NCI-H345 treated with DMSO at 0.1 percent for 48 hours (cell line): Measurements from ENCODE around the gene CDK18.
A peak's percentile ranks its signal among the peaks of the same experiment; 100 is the strongest.
"Not testable (repeated sequence)": the region's sequence is repeated elsewhere in the genome, so short reads cannot be mapped to it uniquely, and the experiment has no call there.

Experiments used
- DNase-seq: peaks from one replicate; lab custom pipeline; 2025; ENCODE audit not compliant: unreplicated experiment; lab: John Stamatoyannopoulos, UW

Gene CDK18

DNA sequence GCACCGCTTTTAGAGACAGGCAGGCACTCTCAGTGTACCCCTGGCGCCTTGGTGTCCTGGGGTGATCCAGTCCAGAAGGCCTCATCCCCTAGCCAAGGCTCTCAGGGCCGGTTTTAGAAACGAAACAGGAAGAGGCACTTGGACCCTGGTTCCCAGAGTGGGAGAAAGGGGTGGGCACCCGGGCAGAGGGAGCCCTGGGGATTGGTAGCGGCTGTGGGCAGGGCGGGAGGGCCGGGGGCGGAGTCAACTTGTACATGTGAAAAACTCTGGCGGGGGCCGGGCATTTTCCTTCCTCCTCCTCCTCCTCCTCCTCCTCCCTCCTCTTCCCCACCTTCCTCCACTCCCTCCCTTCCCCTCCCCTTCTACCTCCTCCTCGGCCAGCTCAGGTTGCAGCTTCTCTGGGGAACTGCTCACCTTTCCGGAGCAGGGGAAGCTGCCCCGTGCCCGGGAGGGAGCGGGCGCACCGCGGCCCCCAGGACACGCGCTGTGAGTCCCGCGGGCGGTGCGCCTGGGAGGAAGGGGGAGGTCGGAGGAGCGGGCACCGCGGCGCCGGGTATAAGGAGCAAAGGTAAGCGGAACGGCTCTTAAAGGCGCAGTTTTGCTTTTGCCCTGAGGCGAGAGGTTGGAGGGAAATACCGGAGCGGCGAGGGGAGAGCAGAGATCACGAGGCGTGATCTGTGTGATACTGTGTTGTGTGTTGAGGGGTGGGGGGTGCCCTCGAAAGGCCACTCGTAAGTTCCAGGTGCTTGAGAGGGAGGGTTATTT lies at the start of gene CDK18:
Gene CDK18 (plus strand): TSS at position 359 of the 765 bp plus-strand sequence. CDS start 18,499 bp downstream, outside the sequence.
- DNase-seq = peak; percentile 47

DNA sequence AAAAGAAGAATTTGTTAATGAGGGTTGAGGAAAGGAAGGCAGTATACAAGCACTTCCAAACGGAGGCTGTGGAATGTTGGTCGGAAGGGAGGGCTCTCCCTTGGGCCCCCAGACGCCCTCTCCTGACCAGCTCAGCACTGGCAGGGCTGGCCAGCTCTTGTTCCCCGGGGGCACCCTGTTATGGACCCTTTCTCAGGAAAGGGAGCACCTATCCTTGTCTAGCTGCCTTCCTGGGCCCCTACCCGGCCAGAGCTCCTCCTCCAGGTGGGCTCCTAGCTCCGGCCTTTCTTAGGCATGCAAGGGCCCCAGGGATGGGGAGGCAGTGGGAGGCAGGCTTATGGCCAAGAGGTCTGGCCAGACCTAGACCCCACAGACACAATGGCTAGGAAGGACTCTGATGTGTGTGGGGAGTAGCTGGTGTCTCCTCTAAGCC lies 49.5 kb upstream of the CDK18 start:
- DNase-seq = no peak

DNA sequence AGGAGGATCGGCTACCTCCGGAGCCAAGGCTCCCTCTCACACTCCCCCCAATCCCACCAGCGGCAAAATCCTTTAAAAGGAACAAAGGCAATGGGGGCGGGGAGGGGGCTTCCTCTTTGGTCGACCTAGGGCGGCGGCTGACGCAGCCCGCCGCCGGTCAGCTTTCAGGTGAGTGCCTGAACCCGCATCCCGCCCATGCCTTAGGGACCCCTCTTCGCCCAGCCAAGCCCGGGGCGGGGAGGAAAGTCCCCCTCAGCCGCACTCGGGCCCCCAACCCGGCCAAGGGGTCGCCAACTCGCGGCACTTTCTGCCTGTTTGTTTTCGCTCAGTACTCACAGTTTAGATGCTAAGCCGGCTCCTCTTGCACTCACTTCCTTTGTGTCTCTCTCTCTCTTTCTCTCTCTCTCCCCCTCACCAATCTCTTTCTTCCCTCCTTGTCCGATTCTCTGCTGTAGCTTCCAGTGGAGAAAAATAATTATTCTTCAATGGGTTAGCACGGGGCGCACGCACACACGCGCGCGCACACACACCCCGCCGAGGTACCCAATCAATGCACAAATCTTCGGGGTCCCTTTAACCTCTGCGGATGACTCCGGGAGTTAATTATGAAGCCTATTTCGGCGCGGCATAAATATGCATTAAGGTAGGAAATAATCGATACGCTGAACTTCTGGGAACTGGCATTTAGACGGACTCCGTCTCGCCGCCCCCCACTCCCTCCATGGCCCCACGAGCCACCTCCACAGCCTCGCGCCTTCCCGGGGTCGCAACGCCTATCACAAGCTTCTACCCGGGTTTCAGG lies 48.7 kb upstream of the CDK18 start, which contains the start of gene BLACAT1:
Gene BLACAT1 (minus strand): TSS at position 465 of the 802 bp plus-strand sequence.
- no peak for DNase-seq

DNA sequence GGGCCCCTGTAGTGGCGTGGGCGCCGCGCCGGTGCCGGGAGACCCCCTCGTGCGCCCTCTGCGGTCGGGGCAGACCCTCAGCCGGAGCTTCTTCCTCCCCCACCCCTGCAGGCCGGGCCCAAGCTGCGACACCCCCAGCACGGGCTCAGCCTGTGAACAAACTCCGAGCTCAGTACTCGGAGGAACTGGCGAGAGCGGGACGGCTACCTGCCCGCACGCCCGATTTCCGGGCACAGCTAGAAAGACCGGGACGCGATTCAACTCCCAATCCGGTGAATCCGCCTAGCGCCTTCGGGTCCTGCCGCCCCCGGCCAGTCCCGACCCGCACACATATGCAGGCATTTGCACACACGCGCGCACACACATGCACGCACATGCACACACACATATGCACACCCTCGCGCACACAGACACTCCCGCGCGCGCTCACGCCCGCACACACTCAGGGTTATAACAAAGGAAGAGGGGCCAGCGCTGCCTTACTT lies 48.0 kb upstream of the CDK18 start:
- no peak for DNase-seq

DNA sequence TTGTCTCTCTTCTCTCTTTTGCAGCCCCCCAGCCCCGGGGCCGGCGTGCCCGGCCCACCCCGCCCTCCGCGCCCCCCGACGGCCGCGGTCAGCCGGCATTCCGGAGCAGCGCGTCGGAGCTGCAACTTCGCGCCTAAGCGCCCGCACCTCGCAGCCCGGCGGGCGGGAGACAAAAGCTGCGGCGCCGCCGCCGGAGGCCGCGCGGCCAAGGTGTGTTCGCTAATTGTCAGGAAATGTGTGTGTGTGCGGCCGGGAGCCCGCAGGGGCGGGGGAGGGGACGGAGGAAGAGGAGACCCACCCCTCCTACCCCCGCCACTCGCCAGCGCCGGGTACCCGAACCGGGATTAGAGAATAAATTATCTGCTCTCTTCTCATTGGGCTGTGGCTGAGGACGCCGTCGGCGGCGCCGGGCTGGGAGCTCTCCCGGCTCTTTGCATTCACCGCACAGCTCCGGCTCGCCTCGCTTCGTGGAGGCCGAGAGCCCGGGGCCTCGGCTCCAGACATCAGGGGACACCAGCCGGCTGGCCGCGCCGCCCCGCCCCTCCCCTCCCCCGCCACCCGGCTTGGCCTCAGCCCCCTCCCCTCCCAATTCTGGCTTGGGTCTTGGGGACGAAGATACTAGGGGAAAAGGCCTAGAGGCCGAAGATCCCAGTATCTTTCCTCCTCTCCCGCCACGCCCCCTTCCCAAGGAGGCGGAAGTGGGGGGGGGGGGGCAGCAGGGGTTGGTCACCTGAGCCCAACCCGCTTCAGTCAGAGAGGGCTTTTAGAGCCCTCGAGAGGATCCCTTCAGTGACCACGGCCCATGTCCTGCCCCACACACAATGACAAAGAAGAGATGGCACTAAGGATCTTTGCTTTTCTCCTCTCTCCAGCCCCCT lies 47.4 kb upstream of the CDK18 start:
- peak; percentile 17 for DNase-seq

DNA sequence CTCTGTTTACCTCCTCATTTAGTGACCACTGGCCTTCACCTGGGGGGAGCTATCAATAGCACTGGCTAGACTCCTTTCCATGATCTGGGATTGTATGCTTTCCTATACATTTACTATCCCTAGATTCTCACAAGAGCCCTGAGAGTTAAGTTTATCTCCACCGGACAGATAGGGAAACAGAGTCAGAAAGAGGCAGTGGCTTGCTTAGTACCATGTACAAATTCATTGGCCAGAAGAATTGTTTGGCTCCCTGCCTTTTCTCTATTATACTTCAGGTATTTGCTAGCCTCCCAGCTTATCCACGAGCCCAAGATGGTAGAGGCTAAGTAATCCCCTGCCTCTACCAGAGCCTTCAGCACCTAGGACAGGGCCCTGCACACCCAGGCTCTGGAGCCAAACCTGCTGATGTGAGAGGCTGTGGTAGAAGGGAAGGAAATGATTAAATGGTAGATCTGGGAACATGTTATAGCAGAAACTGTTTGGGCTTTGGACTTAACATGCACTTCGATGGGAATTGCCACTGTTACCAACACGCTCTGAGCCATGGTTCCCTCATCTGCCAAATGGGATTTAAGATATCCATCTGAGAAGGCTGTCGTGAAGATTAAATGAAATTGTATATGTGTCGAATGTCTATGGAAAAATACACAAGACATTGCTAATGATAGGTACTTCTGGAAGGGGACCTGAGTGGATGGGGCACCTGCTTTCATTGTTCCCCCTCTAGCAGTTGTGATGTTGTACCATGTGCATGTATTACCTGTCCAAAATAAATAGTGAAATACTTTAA lies 45.5 kb upstream of the CDK18 start:
- no peak for DNase-seq

DNA sequence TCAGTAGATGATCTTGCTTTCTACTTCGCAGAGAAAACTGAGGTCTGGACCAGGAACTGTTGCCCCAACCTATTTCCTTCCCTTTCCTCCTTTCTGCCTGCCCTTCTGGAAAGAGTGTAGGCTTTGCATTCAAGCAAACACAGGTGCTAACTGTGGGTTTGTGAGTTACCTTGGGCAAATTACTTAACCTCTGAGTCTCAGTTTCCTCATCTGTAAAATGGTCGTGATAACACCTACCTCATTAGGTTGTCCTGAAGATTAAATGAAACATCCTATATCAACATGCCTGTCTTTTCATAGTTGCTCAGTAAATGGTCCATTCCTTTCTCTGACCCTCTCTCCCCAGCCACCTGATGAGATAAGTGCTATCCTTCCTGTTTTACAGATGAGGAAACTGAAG lies 39.1 kb upstream of the CDK18 start:
- no peak for DNase-seq

DNA sequence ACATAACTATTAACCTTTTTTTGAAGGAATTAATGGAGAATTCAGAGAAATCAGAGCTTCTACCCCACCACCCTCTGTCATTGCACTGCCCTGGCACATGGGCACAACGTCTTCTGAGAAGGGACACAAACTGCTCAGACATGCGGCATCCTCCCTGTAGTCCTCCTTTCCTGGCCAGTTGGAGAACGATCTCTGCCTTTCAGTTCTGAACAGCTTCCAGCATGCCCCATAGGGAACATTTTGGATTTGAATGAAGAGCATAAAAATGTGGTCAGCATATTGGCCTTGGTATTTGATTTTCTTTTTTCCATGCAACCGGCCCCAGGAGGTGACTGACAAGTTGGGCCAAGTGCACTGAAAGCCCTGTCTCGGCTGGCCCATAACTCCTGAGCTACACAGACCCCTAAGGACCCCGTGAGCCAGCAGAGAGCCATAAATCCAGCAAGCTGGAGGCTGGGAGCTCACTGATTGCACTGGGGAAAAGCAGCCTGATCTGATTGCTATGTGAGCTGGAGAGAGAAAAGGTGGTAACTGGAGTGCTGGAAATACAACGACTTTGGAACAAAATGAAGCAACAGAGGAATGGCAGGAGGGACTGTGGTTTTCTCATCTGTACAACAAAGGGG lies 37.8 kb upstream of the CDK18 start:
- no peak for DNase-seq

DNA sequence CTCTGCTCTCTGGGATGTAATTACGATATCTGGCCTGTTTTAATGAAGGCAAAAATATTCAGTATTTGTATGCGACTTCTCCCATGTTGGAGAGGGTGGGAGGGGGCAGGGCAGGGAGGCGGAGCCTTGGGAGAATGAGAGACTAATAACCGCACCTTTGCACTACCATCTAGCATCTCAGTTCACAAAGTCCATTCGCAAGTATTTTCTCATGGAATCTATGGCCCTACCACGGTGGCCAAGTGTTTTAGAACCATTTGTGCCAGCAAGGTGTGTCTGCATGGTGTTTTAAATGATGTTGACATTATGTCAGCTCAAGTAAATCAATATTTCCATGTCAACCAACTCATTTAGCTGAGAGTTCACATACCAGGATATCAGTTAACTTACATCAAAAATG lies 34.3 kb upstream of the CDK18 start:
- no peak for DNase-seq

DNA sequence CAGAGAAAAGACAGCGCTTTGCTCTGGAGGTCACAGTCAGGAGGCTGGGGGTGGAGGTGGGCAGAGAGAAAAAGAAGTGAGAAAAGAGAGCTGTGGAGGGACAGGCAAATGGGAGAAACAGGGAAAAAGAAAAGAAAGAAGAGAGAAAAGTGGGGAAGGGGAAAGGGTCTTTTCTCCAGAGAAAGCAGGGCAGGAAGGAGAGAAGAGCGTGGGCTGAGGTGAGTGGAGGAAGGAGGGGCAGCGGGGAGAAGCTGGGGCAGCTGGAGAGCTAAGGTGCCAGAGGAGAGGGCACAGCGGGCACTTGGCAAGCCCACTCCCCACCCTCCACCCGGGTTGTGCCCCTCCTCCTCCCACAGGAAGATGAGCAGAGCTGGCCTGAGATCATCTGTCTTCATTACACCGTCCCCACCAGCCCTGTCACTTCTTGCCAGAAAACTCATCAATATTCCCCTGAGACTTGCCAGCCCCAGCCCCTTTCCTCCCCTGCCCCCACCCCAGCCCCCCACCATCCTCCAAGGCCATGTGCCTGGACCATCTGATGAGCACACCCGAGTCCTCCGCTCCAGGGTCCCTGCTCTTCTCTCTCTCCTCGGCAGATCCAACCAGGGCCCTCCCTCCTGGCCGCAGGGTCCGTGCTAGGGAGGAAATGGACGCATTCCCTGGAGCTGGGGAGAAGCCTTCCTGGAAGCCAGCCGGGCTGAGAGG lies 31.6 kb upstream of the CDK18 start:
- DNase-seq = no peak

DNA sequence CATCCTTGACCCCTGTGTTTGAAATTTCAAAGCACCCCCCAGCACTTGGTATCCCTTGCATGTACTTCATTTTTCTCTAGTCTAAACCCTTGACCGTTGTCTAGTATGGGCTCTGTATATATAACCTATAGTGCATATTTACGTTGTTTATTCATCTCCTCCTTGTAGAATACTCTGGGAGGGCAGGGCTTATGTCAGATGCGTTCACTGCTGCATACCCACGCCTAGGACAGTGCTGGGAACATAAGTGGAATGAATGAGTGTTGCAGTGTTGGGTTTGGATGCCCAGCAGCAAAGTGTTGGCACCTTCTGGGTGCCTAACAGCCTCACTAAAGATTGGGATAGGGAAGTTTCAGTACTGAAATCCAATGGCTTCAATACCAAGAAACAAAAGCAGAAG lies 31.0 kb upstream of the CDK18 start:
- no peak for DNase-seq

DNA sequence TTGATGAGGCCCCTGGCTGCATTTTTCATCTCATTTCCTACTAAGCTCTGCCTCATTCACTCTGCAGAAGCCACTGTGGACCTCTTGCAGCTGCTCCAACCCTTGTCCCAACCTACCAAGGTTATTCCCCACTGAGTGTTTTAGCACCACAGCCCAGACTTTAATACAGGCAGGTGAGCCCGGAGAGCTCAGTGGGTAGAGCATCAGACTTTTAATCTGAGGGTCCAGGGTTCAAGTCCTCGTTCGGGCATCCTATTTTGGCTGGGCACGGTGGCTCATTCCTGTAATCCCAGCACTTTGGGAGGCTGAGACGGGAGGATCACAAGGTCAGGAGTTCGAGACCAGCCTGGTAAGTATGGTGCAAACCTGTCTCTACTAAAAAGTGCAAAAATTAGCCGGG lies 30.5 kb upstream of the CDK18 start:
- DNase-seq = no peak

DNA sequence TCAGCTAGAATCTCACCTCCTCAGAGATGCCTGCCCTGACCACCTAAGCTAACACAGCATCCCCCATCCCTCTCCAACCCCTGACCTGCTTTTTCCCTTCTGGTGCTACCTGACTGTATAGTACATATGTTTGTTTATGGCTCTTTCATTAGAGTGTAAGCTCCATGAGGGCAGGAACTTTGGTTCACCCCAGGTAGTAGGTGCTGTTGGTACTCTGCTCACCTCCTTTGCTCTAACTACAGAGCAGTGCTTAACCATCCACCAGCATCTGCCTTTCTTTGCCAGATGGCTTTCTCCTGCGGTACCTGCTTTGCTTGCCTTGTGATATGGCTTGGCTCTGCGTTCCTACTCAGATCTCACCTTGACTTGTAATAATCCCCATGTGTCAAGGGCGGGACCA lies 29.9 kb upstream of the CDK18 start:
- DNase-seq = no peak

DNA sequence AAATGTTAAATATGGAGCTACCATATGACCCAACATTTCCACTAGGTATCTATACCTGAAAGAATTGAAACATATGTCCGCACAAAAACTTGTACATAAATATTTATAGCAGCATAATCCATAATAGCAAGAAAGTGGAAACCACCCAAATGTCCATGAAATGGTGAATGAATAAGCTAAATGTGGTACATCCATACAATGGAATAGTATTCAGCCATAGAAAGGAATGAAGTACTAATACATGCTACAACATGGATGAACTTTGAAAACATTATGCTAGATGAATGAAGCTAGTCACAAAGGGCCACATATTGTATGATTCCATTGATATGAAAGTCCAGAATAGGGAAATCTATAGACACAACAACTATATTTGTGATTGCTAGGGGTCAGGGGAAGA lies 28.6 kb upstream of the CDK18 start:
- DNase-seq = no peak

DNA sequence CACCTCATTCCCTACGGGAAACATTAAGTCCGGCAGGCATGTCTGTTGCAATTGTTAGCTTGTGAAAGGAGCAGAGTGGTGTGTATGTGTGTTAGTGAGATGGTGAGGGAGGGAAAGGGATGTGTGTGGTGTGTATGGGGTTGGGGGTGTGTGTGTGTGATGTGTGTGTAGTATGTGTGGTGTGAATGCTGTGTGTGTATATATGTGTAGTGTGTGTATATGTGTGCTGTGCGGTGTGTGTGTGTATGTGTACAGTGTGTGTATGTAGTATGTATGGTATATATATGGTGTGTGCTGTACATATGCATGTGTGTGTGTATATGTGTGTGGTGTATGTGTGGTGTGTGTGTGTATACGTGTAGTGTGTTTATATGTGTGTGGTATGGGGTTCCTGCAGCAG lies 27.8 kb upstream of the CDK18 start:
- no peak for DNase-seq

DNA sequence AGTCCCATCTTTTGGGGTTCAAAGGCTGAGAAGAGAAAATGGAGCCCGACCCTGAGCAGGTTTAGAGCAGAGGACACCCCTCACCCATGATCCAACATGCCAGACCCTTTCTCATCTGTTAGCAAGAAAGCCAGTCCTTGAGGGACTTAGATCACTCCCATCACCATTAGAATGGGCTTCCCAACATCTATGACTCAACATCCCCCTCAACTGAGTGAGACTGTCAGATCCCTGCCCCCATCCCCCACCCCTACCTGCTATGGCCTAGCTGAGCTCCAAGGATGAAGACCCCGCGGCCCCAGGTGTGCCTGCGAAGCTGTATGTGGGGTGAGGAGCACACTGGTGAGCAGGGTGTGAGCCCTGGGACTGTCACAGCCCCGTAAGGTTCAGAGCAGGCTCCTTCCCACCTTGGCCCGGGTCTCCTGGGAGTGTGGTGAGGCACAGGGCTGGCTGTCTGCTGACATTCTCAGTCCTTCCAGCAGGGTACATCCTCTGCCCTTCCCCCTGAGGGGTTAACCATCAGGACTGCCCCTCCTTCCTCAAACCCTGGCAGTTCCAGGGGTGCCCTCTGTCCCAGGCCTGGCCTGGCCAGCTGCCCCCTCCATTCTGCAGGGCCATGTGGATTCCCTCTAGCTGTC lies 27.2 kb upstream of the CDK18 start:
- DNase-seq = no peak

DNA sequence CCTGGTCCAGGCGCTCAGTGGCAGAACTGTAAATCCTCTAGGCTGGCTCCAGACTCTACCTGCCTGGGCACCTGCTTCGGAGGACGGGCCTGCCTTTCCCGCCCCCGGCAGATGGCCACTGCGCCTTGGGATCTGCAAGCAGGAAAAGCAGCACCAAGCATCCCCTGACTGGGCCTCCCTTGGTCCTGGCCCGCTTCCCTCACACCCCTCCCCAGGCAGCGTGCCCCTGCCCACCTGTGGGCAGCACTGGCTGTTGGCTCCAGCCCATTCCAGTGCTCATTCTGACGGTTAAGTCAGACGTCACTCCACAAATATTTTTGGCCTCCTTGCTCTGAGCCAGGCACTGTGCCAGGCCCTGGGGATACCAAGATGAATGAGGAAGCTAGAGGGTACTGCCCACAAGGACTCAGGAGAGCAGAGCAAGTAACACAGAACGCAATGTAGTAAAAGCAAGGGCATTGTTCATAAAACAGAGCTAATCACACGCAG lies 26.7 kb upstream of the CDK18 start:
- no peak for DNase-seq

DNA sequence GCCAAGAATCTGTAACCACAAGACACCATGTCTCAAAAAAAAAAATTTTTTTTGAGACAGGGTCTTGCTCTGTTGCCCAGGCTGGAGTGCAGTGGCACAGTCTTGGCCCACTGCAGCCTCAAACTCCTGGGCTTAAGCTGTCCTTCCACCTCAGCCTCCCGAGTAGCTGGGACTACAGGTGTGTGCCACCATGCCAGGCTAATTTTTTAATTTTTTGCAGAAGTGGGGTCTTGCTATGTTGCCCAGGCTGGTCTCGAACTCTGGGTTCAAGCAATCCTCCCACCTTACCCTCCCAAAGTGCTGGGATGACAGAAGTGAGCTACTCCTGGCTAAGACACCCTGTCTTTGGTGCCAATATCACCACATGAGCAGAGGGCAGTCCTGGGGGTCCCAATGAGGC lies 25.5 kb upstream of the CDK18 start:
- DNase-seq = not testable (repeated sequence)
